HG03571 (cell line): ENCODE data around the gene SLC24A4.

Experiments
- ATAC-seq: cut with Tn5 transposase; IDR thresholded peaks from one replicate; pipeline ENCODE4 v1.9.1; 2021; ENCODE audit not compliant: unreplicated experiment

The SLC24A4 gene

DNA sequence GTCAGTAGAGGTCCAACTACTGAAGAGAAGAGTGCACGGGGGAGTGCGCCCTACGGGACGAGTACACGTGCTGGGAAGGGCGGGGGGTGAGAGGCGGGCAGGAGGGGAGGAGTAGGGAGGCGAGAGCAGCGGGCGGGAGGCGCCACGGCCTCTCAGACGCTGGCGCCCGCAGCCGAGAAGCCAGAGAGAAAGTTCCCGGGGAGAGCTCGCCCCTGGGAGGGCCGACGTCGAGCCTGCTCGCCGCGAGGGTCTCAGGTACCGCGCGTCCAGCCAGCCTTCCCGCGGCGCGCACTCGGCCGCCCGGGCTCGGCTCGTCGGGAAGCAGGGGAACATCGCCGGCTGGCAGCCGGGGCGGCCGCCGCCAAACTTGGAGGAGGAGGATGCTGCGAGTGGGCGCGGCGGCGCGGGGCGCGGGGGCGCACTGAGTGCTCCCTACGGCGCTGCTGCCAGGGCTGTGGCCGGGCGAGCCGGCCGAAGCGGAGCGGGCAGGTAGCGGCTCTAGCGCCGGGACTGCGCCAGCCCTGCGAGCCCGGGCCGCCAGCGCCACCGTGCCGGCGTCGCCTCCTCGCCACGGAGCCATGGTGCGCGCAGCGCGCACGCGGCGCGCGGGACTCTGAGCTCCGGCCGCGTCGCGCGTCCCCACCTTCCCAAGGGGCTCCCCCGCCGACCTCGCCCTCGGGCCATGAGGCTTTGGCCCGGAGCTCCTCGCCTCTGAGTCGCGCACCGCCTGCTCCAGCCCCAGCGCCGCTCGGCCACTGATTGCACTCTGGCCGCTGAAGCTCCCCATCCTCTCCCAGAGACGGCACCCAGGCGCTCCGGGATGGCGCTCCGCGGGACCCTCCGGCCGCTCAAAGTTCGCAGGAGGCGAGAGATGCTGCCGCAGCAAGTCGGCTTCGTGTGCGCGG lies at the start of gene SLC24A4:
Gene SLC24A4 (plus strand): TSS at position 155 of the 905 bp plus-strand sequence. CDS start 666 bp downstream, at position 821.
- ATAC-seq: no peak

DNA sequence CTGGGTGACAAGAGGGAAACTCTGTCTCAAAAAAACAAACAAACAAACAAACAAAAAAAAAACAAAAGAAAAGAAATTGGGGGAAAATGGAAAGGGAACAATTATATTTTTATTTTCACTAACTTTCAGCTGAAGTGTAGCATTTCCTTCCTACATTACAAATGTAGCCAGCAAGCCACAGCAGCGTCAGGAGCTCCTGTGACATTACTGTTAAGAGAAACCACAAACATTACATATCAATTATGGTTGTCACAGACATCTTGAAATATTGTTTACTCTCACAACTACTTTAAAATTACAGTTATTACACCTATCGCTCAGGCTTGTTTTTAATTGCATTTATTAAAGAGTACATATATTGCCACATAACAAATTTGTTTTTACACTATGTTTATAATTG lies 49.8 kb upstream of the SLC24A4 start:
- ATAC-seq: no peak

DNA sequence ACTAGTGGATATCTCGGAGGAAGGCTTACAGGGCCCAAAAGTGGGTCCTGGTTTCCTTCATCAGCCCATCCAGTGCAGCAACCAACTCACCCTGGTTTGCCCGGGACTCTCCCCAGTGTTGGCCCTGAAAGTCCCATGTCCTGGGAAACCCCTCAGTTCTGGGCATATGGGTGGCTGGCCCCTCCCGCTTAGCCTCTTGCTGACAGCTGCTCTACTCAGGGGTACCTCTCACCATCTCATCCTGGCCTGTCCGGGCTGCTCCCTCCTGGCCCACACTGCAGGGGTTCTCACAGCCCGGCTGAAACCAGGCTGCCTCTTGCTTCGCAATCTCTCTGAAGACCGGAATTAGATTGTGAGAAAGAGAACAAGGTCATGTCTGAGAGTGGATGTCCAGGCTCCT lies 48.9 kb upstream of the SLC24A4 start:
- ATAC-seq: no peak

GRCh38 chr14:92276074-92276473 lies 46.9 kb upstream of the SLC24A4 start:
- ATAC-seq: no peak

- ATAC-seq: no peak
Measured at GRCh38 chr14:92277031-92277430, 45.9 kb upstream of the SLC24A4 start.

DNA sequence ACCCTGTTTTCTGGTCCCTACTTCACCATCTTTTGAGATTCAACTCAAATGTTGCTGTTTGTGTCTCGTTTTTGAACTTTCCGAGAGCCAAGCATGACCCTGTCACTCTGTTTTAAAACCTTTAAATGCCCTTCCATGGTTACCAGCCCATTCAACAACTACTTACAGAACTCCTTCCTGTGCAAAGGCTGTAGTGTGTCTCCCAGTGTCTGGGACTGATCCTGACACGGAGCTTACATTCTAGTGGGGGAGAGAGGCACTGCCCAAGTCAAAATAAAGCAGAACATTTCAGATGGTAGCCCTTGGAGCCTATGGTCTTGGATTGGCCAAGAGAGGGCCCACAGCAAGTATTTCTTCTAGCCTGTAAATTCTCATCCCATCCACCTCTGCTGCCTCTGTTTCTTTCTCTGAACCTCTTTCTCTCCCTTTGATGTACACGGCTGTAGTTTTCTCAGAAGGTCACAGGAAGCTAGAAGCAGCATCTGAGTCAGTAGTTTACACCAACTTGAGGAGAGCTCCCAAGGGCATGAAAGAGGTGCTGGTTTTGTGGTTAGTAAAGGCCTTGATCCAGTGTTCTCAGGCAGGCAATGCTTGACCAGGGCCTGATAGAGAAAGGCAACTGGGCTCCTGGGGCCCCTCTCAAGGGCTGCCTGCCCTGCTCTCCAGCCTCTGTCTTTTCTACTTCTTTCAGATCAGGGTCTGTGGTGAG lies 42.3 kb upstream of the SLC24A4 start:
- no peak for ATAC-seq

DNA sequence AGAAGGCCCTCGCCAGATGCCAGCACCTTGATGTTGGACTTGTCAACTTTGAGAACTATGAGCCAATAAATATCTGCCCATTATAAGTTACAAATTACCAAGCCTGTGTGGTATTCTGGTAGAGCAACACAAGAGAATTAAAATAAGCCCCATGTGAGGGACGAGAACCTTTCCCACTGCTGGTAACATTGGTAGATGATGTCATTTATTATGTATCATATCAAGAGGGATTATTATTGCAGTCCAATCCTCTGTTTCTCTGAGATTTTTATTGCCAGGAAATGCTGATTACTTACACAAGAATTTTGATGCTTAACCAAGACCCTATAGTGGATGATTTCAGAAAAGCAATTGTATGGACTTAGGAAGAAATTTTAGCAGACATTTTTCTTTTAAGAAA lies 40.3 kb upstream of the SLC24A4 start:
- ATAC-seq: no peak

DNA sequence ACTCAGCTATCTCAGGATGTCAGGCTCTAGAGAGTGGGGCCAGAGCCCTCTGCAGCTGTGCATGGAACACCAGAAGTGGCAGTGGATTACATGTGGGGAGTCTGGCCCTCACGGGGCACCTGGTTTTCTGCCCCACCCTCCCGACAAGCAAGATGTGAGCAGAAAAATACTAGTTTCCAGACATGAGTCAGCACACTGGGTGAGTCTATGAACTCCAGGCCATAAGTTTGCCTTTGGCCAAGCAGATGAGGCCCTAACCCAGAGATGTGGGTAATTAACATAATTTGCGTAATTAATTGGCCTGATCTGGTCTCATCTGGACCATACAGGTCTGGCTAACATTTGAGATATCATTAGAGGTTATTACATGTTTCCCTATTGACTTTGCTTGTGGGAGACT lies 37.7 kb upstream of the SLC24A4 start:
- ATAC-seq: no peak

GRCh38 chr14:92287987-92288386 lies 35.0 kb upstream of the SLC24A4 start:
- ATAC-seq: no peak

- no peak for ATAC-seq
Measured at GRCh38 chr14:92288994-92289660, 33.8 kb upstream of the SLC24A4 start.

- ATAC-seq: no peak
Measured at GRCh38 chr14:92292673-92293072, 30.3 kb upstream of the SLC24A4 start.

DNA sequence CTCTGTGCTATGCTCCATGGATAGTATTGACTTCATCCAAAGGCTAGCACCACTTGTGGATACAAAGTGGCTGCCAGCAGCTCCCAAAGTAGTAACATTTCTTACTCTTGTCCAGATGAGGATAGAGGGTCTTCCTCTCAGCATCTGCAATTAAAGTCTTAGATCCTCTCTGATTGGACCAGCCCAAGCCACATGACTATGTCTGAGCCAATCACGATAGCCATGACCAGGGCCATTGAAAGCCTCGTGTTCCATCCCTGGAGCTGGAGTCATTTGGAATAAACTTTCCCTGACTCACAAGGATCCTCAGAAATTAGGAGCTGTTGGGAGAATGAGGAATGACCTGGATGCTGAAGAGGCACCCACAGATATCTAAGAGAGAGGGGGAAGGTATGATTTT lies 28.5 kb upstream of the SLC24A4 start:
- no peak for ATAC-seq

DNA sequence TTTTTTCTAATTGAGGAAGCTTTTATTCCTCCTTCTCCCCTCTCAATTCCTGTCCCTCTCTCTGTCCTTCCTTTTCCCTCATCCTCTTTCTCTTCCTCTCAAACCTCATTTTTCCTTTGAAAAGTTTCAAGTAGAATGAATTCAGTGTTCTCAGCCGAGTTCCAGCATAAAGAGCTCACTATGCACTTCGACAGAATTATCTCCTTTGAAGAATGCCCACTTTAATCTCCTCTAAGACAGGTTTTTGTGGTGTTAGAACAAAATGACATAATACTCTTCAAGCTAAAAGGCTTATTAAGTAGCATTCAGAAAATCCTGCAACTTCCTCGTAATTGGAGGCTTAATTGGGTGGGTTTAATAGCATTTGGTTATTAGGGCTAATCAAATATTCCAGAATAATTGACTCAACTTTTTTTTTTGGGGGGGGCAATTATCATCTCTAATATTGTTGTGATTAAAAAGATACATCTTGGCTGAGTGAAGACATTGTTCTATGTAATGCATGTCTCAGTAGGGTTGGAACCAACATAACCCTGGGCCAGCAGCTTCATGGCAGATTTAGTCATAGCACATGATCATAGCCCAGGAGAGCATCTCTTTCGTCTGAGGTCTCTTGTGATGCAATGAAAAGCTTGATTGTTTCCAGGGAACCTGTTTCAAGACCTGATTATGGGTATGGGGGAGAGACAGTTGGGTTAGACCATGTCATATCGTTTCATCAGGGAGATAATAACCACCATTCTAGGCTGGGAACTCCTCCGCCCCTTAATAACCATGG lies 25.0 kb upstream of the SLC24A4 start:
- ATAC-seq: no peak

DNA sequence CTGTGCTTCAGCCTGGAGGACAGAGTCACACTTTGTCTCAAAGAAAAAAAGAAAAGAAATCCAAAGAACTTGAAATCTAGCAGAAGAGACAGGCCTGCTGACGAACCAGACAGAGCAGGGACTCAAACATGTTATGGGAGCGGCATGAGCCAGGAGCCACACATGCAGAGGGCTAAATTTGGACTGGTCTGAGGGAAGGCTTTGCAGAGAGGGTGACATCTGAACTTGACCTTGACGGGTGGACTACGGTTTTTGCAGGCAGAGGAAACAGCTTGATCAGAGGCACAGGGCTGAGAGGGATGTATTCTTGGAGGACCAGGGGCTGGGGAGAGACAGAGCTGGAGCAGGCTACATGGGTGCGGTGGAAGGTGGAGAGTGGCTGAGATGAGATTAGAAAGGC lies 20.5 kb upstream of the SLC24A4 start:
- no peak for ATAC-seq

- no peak for ATAC-seq
Measured at GRCh38 chr14:92308716-92309115, 14.2 kb upstream of the SLC24A4 start.

DNA sequence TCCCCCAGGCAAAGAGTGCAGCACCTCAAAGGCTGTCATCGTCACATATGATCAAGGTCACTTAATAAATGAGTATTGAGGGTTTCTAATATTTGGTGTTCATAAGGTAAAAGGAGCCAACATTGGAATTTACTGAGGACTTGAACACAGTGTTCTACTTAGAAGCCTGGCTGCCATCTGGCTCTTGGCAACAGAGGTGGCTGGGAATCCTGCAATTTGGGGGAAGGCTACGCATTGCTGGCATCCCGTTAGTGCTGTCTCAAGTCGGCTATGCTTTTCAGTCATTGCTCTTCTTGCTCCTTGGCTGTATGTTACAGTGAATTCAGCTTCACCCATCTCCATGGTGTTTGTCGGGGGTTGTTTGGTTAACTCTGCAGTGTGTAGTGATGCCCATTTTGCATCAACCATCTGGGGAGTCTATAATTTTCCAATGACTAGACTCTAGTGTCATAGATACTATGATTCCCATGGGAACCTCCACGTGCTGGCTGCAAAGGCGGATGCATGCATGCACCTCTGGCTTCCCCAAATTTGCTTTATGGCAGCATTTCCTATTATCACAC lies 12.9 kb upstream of the SLC24A4 start:
- ATAC-seq: no peak

DNA sequence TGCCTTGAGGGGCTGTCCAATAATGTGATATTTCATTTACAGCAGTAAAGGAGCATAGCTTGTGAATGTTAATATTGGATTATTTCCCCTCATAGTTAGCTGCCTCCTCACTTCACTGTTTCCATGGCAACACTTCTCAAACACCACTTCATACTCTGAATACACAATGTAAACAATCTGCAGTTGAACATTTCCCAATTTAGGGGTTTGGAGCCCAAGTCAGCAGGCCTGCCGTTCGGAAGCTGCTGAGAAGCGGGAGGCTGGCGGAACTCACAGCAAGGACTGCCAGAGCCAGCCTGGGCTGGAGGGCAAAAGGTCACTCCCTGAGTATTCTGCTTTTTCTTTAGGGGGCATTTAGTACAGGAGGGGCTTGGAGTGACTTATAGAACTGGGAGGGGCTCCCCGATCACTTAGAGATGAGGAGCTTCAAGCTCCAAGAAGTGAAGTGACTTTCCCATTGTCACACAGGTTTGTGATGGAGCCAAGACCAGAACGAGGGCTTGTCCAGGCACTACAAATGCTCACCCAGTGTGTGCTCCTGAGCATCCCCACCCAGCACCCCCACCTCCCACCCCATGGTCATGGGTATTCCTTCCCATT lies 12.1 kb upstream of the SLC24A4 start:
- no peak for ATAC-seq

DNA sequence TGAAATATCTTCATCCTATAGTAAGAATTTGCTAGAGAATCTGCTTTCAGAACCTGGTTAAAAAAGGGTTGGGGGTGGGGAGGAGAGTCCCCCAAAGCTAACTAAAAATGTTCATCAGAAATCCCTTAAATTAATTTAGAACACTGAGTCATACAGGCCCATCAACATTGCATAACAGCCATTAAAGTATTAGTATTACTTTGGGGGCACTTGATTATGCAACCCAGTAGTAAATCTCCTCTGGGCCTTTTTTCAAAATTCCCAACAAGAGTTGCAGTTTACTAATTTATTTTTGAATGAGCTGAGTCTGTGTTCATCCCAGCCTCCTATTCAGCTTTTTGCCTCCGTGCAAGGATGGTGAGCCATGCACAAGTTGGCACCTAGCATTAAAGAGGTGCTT lies 8.8 kb upstream of the SLC24A4 start:
- ATAC-seq: no peak

GRCh38 chr14:92315050-92315805 lies 7.7 kb upstream of the SLC24A4 start:
- ATAC-seq: no peak

- ATAC-seq: no peak
Measured at GRCh38 chr14:92316176-92316575, 6.8 kb upstream of the SLC24A4 start.
